IMR-90 (cell line): Measurements from ENCODE around the gene ADRA2B. TPM values are rescaled to one million over a fixed set of nuclear protein-coding genes. Genes with fewer than 3 reads are reported as not detected.
"Not testable (repeated sequence)": the region's sequence is repeated elsewhere in the genome, so short reads cannot be mapped to it uniquely, and the experiment has no call there.

Source experiments
- ATAC-seq: fragments of 200-7000 bp; cut with Tn5 transposase; 2 replicates; pipeline ENCODE4 v1.9.1; 2020; ENCODE audit warnings: low read depth, mild to moderate bottlenecking, moderate library complexity
- BruUV-seq: library from RNA; stranded (reverse); fragments of 400-500 nt; replicated peaks from 2 replicates; lab custom pipeline; 2021; lab: Mats Ljungman, UMichigan
- CTCF ChIA-PET: fragments of 300-600 bp; formaldehyde crosslinking; extraction: SDS; loops from one replicate; lab custom pipeline; 2021; ENCODE audit warnings: antibody characterized with exemption; lab: Yijun Ruan, JAX
- POLR2A ChIA-PET: fragments of 300-600 bp; sonication (Branson Sonifier 250); formaldehyde crosslinking; loops from one replicate; lab custom pipeline; 2022; ENCODE audit warnings: antibody characterized with exemption; ENCODE audit not compliant: unreplicated experiment; lab: Charles Lee
- DNase-seq: peaks from one replicate; pipeline ENCODE4 v3.0.0; 2013
- H2AFZ ChIP-seq: replicated peaks from 2 replicates; pipeline ENCODE3; 2013; ENCODE audit warnings: low read length, mild to moderate bottlenecking; ENCODE audit not compliant: poor library complexity
- H2AK5ac ChIP-seq: 2 replicates; pipeline ENCODE4 v1.6.1; 2013; ENCODE audit warnings: low read depth, low read length, inconsistent platforms
- H2AK9ac ChIP-seq: replicated peaks from 2 replicates; pipeline ENCODE3; 2013; ENCODE audit warnings: mild to moderate bottlenecking, low read depth, low read length, moderate library complexity; ENCODE audit not compliant: poor library complexity
- H2BK120ac ChIP-seq: 2 replicates; pipeline ENCODE4 v1.6.1; 2013; ENCODE audit warnings: low read depth, low read length, inconsistent platforms
- H2BK15ac ChIP-seq: 3 replicates; pipeline ENCODE4 v1.6.1; 2013; ENCODE audit warnings: low read depth, low read length, inconsistent platforms
- H2BK20ac ChIP-seq: 2 replicates; pipeline ENCODE4 v1.6.1; 2013; ENCODE audit warnings: low read depth, mild to moderate bottlenecking, inconsistent platforms, low read length, moderate library complexity
- H2BK5ac ChIP-seq: 2 replicates; pipeline ENCODE4 v1.6.1; 2013; ENCODE audit warnings: mild to moderate bottlenecking, low read depth, low read length, inconsistent platforms; ENCODE audit not compliant: poor library complexity, severe bottlenecking
- H3K14ac ChIP-seq: replicated peaks from 2 replicates; pipeline ENCODE4 v1.6.1; 2013; ENCODE audit warnings: low read depth, low read length, inconsistent platforms
- H3K18ac ChIP-seq: 2 replicates; pipeline ENCODE4 v1.6.1; 2013; ENCODE audit warnings: low read depth, low read length, control low read depth
- H3K23ac ChIP-seq: 2 replicates; pipeline ENCODE4 v1.6.1; 2013; ENCODE audit warnings: low read depth, low read length, inconsistent platforms
- H3K27ac ChIP-seq: 2 replicates; pipeline ENCODE4 v1.5.1; 2013; ENCODE audit warnings: mild to moderate bottlenecking, control low read depth, low read length; ENCODE audit not compliant: insufficient read depth
- H3K27me3 ChIP-seq: 2 replicates; pipeline ENCODE4 v1.6.1; 2013; ENCODE audit warnings: low read length; ENCODE audit not compliant: control insufficient read depth, insufficient read depth
- H3K36me3 ChIP-seq: 2 replicates; pipeline ENCODE4 v1.6.1; 2013; ENCODE audit warnings: low read length, mixed read lengths; ENCODE audit not compliant: control insufficient read depth, insufficient read depth
- H3K4ac ChIP-seq: 2 replicates; pipeline ENCODE4 v1.6.1; 2013; ENCODE audit warnings: low read depth, low read length, inconsistent platforms
- H3K4me1 ChIP-seq: 2 replicates; pipeline ENCODE4 v1.6.1; 2013; ENCODE audit warnings: low read length, mixed read lengths; ENCODE audit not compliant: control insufficient read depth, insufficient read depth
- H3K4me2 ChIP-seq: 2 replicates; pipeline ENCODE4 v1.6.1; 2013; ENCODE audit warnings: low read depth, mild to moderate bottlenecking, control low read depth, low read length, moderate library complexity
- H3K4me3 ChIP-seq: 2 replicates; pipeline ENCODE4 v1.5.1; 2013; ENCODE audit warnings: low read depth, mild to moderate bottlenecking, control low read depth, low read length, moderate library complexity; ENCODE audit not compliant: insufficient read depth
- H3K56ac ChIP-seq: 2 replicates; pipeline ENCODE4 v1.6.1; 2013; ENCODE audit warnings: low read length, inconsistent platforms; ENCODE audit not compliant: insufficient read depth; ENCODE audit errors: extremely low read depth
- H3K79me1 ChIP-seq, 2 experiments: 2 replicates each; pipeline ENCODE4 v1.6.1; 2013; ENCODE audit warnings: low read length in 2 of 2, inconsistent platforms in 1 of 2, low read depth in 1 of 2
- H3K9ac ChIP-seq: 2 replicates; pipeline ENCODE4 v1.6.1; 2013; ENCODE audit warnings: low read depth, low read length, control low read depth
- H3K9me1 ChIP-seq: 2 replicates; pipeline ENCODE4 v1.6.1; 2013; ENCODE audit warnings: low read length, inconsistent platforms; ENCODE audit not compliant: insufficient read depth
- H3K9me3 ChIP-seq: 2 replicates; pipeline ENCODE4 v1.6.1; 2013; ENCODE audit warnings: low read length; ENCODE audit not compliant: control insufficient read depth, insufficient read depth
- H4K20me1 ChIP-seq: 2 replicates; pipeline ENCODE4 v1.6.1; 2013; ENCODE audit warnings: low read length, inconsistent platforms; ENCODE audit not compliant: insufficient read depth
- H4K5ac ChIP-seq: 2 replicates; pipeline ENCODE4 v1.6.1; 2013; ENCODE audit warnings: mild to moderate bottlenecking, low read depth, low read length, control low read depth
- H4K8ac ChIP-seq, 2 experiments: 2 replicates each; pipeline ENCODE4 v1.6.1; 2013; ENCODE audit warnings: low read depth in 2 of 2, low read length in 2 of 2, control low read depth in 1 of 2, inconsistent platforms in 1 of 2
- H4K91ac ChIP-seq: 2 replicates; pipeline ENCODE4 v1.6.1; 2013; ENCODE audit warnings: low read depth, low read length, inconsistent platforms; ENCODE audit not compliant: insufficient read depth
- WGBS, 2 experiments: methylation state at CpG; one replicate each; pipeline versions ENCODE4 v1.1.5 to v1.1.7; 2013; ENCODE audit warnings: missing lambda C conversion rate in 2 of 2; ENCODE audit not compliant: insufficient read length in 1 of 2; ENCODE audit errors: extremely low coverage in 2 of 2; 5-methylcytosine and 5-hydroxymethylcytosine counted together
- dilution Hi-C: fragments of 300-500 bp; cut with HindIII; formaldehyde crosslinking; loops from one replicate; pipeline ENCODE4 v1.14.3; 2018; ENCODE audit warnings: low sequenced_read_pairs; ENCODE audit not compliant: unreplicated experiment
- in situ Hi-C: fragments of 300-500 bp; cut with MboI; formaldehyde crosslinking; loops from 3 replicates; pipeline ENCODE4 v1.14.3; 2019; ENCODE audit warnings: low sequenced_read_pairs, inconsistent platforms, mixed read lengths
- intact Hi-C: fragments of 100-400 bp; cut with micrococcal nuclease; formaldehyde crosslinking; loops from 2 replicates; pipeline ENCODE4 v1.10.0; 2022
- polyA plus RNA-seq, 3 experiments: library from polyadenylated mRNA; depleted of rRNA; stranded (reverse); fragments of >200 nt; gene quantifications; 2 replicates each; pipeline ENCODE4 v1.2.3, GENCODE V29; 2012; ENCODE audit warnings: low replicate concordance in 1 of 3
- total RNA-seq: library from RNA; depleted of rRNA; stranded (reverse); fragments of >200 nt; gene quantifications from 2 replicates; pipeline ENCODE4 v1.2.3, GENCODE V29; 2012

The ADRA2B gene
- total and polyA plus RNA-seq, 2 of the 4 experiments (the other 2 are of a cell fraction): not detected

DNA sequence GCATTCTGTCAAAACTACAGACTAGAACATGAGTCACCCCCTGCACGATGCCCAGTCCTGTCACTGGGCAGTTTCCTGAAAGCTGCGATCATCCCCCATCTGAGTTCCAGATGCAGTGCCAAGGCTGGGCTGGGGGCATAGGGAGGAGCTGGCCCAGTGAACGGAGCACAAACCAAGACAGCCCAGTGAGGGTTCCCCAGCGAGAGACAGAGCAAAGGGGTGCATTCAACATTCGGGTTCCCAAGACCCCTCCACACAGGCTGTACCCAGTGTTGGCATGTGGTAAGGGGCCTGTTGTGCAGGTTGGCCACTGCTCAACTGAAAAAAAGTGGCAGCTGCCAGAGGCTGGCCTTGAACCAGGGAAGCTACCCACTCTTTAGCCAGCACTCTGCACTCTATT, 46.0 kb downstream of the ADRA2B start:
- ATAC-seq, H3K4me3 ChIP-seq, H3K18ac ChIP-seq, H2AFZ ChIP-seq, H2BK15ac ChIP-seq, H3K27ac ChIP-seq, H3K4me1 ChIP-seq, H3K79me1 ChIP-seq, H2BK5ac ChIP-seq, intact Hi-C loops, H3K9ac ChIP-seq, H4K91ac ChIP-seq, H3K9me1 ChIP-seq, H4K8ac ChIP-seq, H4K5ac ChIP-seq, dilution Hi-C loops, H3K4me2 ChIP-seq, DNase-seq, BruUV-seq, H4K20me1 ChIP-seq, H2AK9ac ChIP-seq, POLR2A ChIA-PET, H2BK20ac ChIP-seq, H3K56ac ChIP-seq, H2AK5ac ChIP-seq, H3K36me3 ChIP-seq, H3K23ac ChIP-seq, H3K4ac ChIP-seq, CTCF ChIA-PET, H3K9me3 ChIP-seq, H2BK120ac ChIP-seq, H3K14ac ChIP-seq: not testable (repeated sequence)
- in situ Hi-C loops: loop anchor here (25.0 kb wide), 1 partner anchor 1592 kb away; the partner anchor contains the start of genes ACTR1B and C2orf92
- H3K27me3 ChIP-seq: peaks cover 30% of the 10 kb centered on the region
- WGBS, 2 experiments: 100% methylated on average over 1 of the region's 5 CpGs; no CpG with 5 or more reads in 1 of the 2 experiments

DNA sequence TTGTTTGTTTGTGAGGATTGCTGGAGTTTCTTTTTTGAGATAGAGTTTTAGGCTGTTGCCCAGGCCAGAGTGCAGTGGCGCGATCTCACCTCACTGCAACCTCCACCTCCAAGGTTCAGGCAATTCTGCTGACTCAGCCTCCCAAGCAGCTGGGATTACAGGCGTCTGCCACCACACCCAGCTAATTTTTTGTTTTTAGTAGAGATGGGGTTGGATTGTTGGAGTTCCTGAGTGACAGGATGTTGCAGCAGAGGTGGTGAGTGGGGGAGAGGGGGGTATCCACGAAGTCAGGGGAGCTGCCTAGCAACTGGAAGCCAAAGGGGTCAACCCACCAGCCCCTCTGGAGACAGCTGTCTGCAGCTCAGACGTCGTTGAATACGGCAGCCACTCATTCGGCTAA, 46.5 kb downstream of the ADRA2B start:
- H2BK15ac ChIP-seq, H3K9ac ChIP-seq, H4K20me1 ChIP-seq, DNase-seq, dilution Hi-C loops, H3K27ac ChIP-seq, H3K9me3 ChIP-seq, H3K9me1 ChIP-seq, CTCF ChIA-PET, H3K4me1 ChIP-seq, BruUV-seq, H3K4me2 ChIP-seq, H3K56ac ChIP-seq, H2BK20ac ChIP-seq, H3K14ac ChIP-seq, ATAC-seq, H3K18ac ChIP-seq, H4K91ac ChIP-seq, H3K36me3 ChIP-seq, H3K23ac ChIP-seq, H4K8ac ChIP-seq, H3K79me1 ChIP-seq, H2AK9ac ChIP-seq, H3K4ac ChIP-seq, POLR2A ChIA-PET, H3K4me3 ChIP-seq, H4K5ac ChIP-seq, H2BK5ac ChIP-seq, H2AK5ac ChIP-seq, H2AFZ ChIP-seq, H2BK120ac ChIP-seq, intact Hi-C loops: not testable (repeated sequence)
- H3K27me3 ChIP-seq: peaks cover 33% of the 10 kb centered on the region
- no CpG with 5 or more reads among the region's 8 CpGs for WGBS, 2 experiments
- in situ Hi-C loops: loop anchor here (25.0 kb wide), 1 partner anchor 1592 kb away; the partner anchor contains the start of genes ACTR1B and C2orf92
